B cell (primary cell): ENCODE results near the gene MPPED2. TPM values are rescaled to one million over a fixed set of nuclear protein-coding genes. Genes with fewer than 3 reads are reported as not detected.

Experiments used
- ATAC-seq: fragments of 200-7000 bp; cut with Tn5 transposase; one replicate; pipeline ENCODE4 v1.10.0; 2021; ENCODE audit warnings: low read depth, mild to moderate bottlenecking, moderate number of reproducible peaks, moderate library complexity
- CTCF ChIA-PET: fragments of 350-600 bp; sonication (Branson Sonifier 250); formaldehyde crosslinking; loops from one replicate; lab custom pipeline; 2021; ENCODE audit warnings: antibody characterized with exemption, inconsistent platforms; lab: Charles Lee
- POLR2A ChIA-PET: fragments of 350-600 bp; sonication (Branson Sonifier 250); formaldehyde crosslinking; loops from one replicate; lab custom pipeline; 2021; ENCODE audit warnings: antibody characterized with exemption; lab: Charles Lee
- DNase-seq: peaks from one replicate; pipeline ENCODE4 v3.0.0; 2013
- H2AFZ ChIP-seq: 2 replicates; pipeline ENCODE4 v1.6.1; 2012; ENCODE audit warnings: mild to moderate bottlenecking, low read depth, low read length; ENCODE audit not compliant: insufficient read depth, poor library complexity, severe bottlenecking
- H3K27ac ChIP-seq, 2 donors: 1 replicate in 1 of 2; 2 replicates in 1 of 2; pipeline ENCODE4 v1.5.1; 2012 to 2013; ENCODE audit warnings: low read length in 2 of 2, mild to moderate bottlenecking in 2 of 2, moderate library complexity in 1 of 2
- H3K27me3 ChIP-seq, 4 experiments: fragments of 200-600 bp in 1 of 4; sonication (generic) in 1 of 4; replicated peaks in 1 of 4; 1 replicate in 2 of 4; 2 replicates in 2 of 4; pipeline versions ENCODE4 v1.6.1 to v1.7.0; 2013 to 2016; ENCODE audit warnings: low read length in 3 of 4, mild to moderate bottlenecking in 2 of 4, mixed read lengths in 1 of 4, moderate library complexity in 1 of 4; ENCODE audit not compliant: insufficient read depth in 4 of 4, control insufficient read depth in 3 of 4; ENCODE audit errors: control extremely low read depth in 1 of 4
- H3K36me3 ChIP-seq, 2 experiments: replicated peaks in 1 of 2; 1 replicate in 1 of 2; 2 replicates in 1 of 2; pipeline versions ENCODE4 v1.6.1 to v1.7.1; 2013; ENCODE audit warnings: low read length in 1 of 2; ENCODE audit not compliant: insufficient read depth in 2 of 2, control insufficient read depth in 1 of 2; ENCODE audit errors: control extremely low read depth in 1 of 2, extremely low read depth in 1 of 2
- H3K4me1 ChIP-seq, 2 donors: fragments of 200-600 bp in 1 of 2; sonication (generic) in 1 of 2; 1 replicate in 1 of 2; 2 replicates in 1 of 2; pipeline versions ENCODE4 v1.5.1 to v1.6.1; 2013 to 2017; ENCODE audit warnings: low read length in 2 of 2; ENCODE audit not compliant: control insufficient read depth in 2 of 2, insufficient read depth in 2 of 2
- H3K4me2 ChIP-seq: replicated peaks from 2 replicates; pipeline ENCODE3; 2012; ENCODE audit warnings: mild to moderate bottlenecking, low read depth, low read length; ENCODE audit not compliant: poor library complexity, severe bottlenecking
- H3K4me3 ChIP-seq, 5 experiments: fragments of 200-600 bp in 1 of 5; sonication (generic) in 1 of 5; 1 replicate in 3 of 5; 2 replicates in 2 of 5; pipeline versions ENCODE4 v1.5.1 to v1.7.0; 2011 to 2016; ENCODE audit warnings: low read length in 4 of 5, mild to moderate bottlenecking in 4 of 5, low read depth in 2 of 5, control low read depth in 1 of 5, moderate library complexity in 1 of 5; ENCODE audit not compliant: insufficient read depth in 1 of 5; ENCODE audit errors: control extremely low read depth in 1 of 5, extremely low read depth in 1 of 5
- H3K79me2 ChIP-seq: fragments of 200-600 bp; sonication (generic); one replicate; pipeline ENCODE4 v1.6.0; 2016; ENCODE audit warnings: low read length; ENCODE audit not compliant: control insufficient read depth, insufficient read depth
- H3K9ac ChIP-seq: fragments of 200-600 bp; sonication (generic); 2 replicates; pipeline ENCODE4 v1.6.1; 2017; ENCODE audit warnings: mild to moderate bottlenecking, low read length, moderate library complexity
- H3K9me3 ChIP-seq, 3 donors: one replicate each; pipeline versions ENCODE4 v1.6.1 to v1.7.1; 2013; ENCODE audit warnings: low read length in 2 of 3; ENCODE audit not compliant: control insufficient read depth in 2 of 3, insufficient read depth in 1 of 3; ENCODE audit errors: control extremely low read depth in 1 of 3
- H4K20me1 ChIP-seq: 2 replicates; pipeline ENCODE4 v1.6.0; 2012; ENCODE audit warnings: mild to moderate bottlenecking, low read length; ENCODE audit not compliant: insufficient read depth, control insufficient read depth, poor library complexity, severe bottlenecking
- H3K27ac Mint-ChIP-seq: one replicate; pipeline ENCODE4 v1.8.0; 2021; ENCODE audit warnings: mixed read lengths
- H3K27me3 Mint-ChIP-seq: one replicate; pipeline ENCODE4 v1.8.0; 2021; ENCODE audit warnings: mixed read lengths
- H3K4me1 Mint-ChIP-seq: one replicate; pipeline ENCODE4 v1.8.0; 2021; ENCODE audit warnings: mixed read lengths
- H3K4me3 Mint-ChIP-seq: one replicate; pipeline ENCODE4 v1.8.0; 2021; ENCODE audit warnings: mixed read lengths
- H3K9me3 Mint-ChIP-seq: one replicate; pipeline ENCODE4 v1.8.0; 2022; ENCODE audit warnings: mixed read lengths; ENCODE audit not compliant: insufficient read depth
- EZH2 ChIP-seq: IDR thresholded peaks from 2 replicates; pipeline ENCODE4 v1.6.1; 2012; ENCODE audit warnings: borderline replicate concordance, low read depth, mild to moderate bottlenecking, moderate library complexity, low read length; ENCODE audit not compliant: insufficient read depth, poor library complexity, severe bottlenecking
- WGBS: methylation state at CpG from one replicate; pipeline ENCODE4 v1.1.5; 2013; ENCODE audit warnings: missing lambda C conversion rate; ENCODE audit not compliant: insufficient coverage; 5-methylcytosine and 5-hydroxymethylcytosine counted together
- intact Hi-C: fragments of 100-400 bp; cut with micrococcal nuclease; formaldehyde crosslinking; loops from one replicate; pipeline ENCODE4 v1.10.0; 2022
- polyA plus RNA-seq: library from polyadenylated mRNA; depleted of rRNA; stranded (reverse); fragments of >200 nt; gene quantifications from 2 replicates; pipeline ENCODE4 v1.2.3, GENCODE V29; 2012
- total RNA-seq, 2 donors: library from RNA; stranded (reverse); fragments of 120-200 nt in 1 of 2; gene quantifications; 1 replicate in 1 of 2; 2 replicates in 1 of 2; pipeline versions ENCODE4 v1.2.3 to v1.2.4, GENCODE V29; 2013 to 2022
- TF ChIP-seq, protein P1 (sequence below): fragments of 200-600 bp; IDR thresholded peaks from one replicate; pipeline ENCODE4 v1.8.0; 2022; ENCODE audit warnings: antibody characterized with exemption, mild to moderate bottlenecking

Gene MPPED2
- total and polyA plus RNA-seq, 2 donors (not counting 1 experiment from before 2014, with no cell fraction given) = 0.70 to 1.1 TPM

DNA sequence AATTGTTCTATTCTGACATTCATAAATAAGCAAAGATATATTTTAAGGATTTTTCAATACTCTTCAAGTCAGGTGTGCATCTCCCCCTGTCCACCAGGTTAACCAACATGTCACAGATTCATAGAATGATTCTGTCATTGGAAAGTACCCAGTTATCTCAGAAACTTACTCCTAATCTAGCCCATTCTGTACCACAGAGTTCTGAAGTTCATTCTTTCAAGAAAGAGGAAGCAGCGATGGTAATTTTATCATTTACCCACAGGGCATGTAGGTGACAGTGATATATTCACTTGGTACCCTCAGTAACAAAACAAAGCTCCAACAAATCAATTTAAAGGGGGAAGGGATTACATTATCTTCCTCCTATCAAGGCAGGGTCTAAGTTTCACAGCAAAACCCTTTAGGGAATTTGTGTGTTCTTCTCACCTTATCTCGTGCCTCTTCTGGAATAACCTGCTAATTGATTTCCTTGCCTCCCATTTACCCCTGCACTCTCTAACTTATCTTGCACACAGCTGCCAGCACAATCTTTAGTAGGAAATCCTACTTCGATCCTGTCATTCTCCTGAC, 19.0 kb upstream of the MPPED2 start:
- ATAC-seq (no peak), DNase-seq (no peak)
- intact Hi-C loops = no loop called here
- H3K27me3 Mint-ChIP-seq = peaks cover 6% of the 10 kb centered on the region
- Histone ChIP-seq H3K36me3 (no peaks in the 10 kb centered on the region), H3K9me3 (peaks cover 0 to 1% (median 0%) of the 10 kb centered on the region in 3 donors), H4K20me1 (no peaks in the 10 kb centered on the region), H3K79me2 (no peaks in the 10 kb centered on the region), H3K4me1 (no peaks in the 10 kb centered on the region), H3K9ac (no peak overlapping the region), H3K27ac (no peak overlapping the region), H3K27me3 (no peaks in the 10 kb centered on the region), H3K4me3 (no peak overlapping the region), H2AFZ (no peak overlapping the region), H3K4me2 (no peak overlapping the region)
- H3K4me3 Mint-ChIP-seq = no peak overlapping the region
- 0% methylated on average over 1 of the region's 3 CpGs for WGBS
- POLR2A ChIA-PET = no interaction called here
- CTCF ChIA-PET = no interaction called here
- TF ChIP-seq EZH2 = no peak
- TF ChIP-seq, protein P1, sequence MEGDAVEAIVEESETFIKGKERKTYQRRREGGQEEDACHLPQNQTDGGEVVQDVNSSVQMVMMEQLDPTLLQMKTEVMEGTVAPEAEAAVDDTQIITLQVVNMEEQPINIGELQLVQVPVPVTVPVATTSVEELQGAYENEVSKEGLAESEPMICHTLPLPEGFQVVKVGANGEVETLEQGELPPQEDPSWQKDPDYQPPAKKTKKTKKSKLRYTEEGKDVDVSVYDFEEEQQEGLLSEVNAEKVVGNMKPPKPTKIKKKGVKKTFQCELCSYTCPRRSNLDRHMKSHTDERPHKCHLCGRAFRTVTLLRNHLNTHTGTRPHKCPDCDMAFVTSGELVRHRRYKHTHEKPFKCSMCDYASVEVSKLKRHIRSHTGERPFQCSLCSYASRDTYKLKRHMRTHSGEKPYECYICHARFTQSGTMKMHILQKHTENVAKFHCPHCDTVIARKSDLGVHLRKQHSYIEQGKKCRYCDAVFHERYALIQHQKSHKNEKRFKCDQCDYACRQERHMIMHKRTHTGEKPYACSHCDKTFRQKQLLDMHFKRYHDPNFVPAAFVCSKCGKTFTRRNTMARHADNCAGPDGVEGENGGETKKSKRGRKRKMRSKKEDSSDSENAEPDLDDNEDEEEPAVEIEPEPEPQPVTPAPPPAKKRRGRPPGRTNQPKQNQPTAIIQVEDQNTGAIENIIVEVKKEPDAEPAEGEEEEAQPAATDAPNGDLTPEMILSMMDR = no peak
- no peak overlapping the region for H3K27ac Mint-ChIP-seq
- H3K9me3 Mint-ChIP-seq = no peaks in the 10 kb centered on the region
- no peaks in the 10 kb centered on the region for H3K4me1 Mint-ChIP-seq

GRCh38 chr11:30603357-30603756, 17.2 kb upstream of the MPPED2 start:
- Histone ChIP-seq H3K27ac (no peak overlapping the region), H3K9me3 (peaks cover 0 to 1% (median 0%) of the 10 kb centered on the region in 3 donors), H3K4me2 (no peak overlapping the region), H3K4me3 (no peak overlapping the region), H3K4me1 (no peaks in the 10 kb centered on the region), H3K79me2 (no peaks in the 10 kb centered on the region), H4K20me1 (no peaks in the 10 kb centered on the region), H3K36me3 (no peaks in the 10 kb centered on the region), H2AFZ (no peak overlapping the region), H3K27me3 (no peaks in the 10 kb centered on the region), H3K9ac (no peak overlapping the region)
- Mint-ChIP-seq H3K27ac (no peak overlapping the region), H3K9me3 (no peaks in the 10 kb centered on the region), H3K4me1 (no peaks in the 10 kb centered on the region), H3K27me3 (peaks cover 6% of the 10 kb centered on the region), H3K4me3 (no peak overlapping the region)
- intact Hi-C loops = no loop called here
- DNase-seq = no peak
- no peak for TF ChIP-seq EZH2
- TF ChIP-seq, protein P1 = no peak
- no peak for ATAC-seq
- ChIA-PET CTCF (no interaction called here), POLR2A (no interaction called here)
- WGBS = no CpG with 5 or more reads among the region's 2 CpGs
